ENCODE results near the gene THPO. TPM values are rescaled to one million over a fixed set of nuclear protein-coding genes. Genes with fewer than 3 reads are reported as not detected.

THPO gene
- total RNA-seq, 1 donor from 2014 or later, result 0.11 TPM

- intact Hi-C loops (cut with DNase I), result no loop called here
- ATAC-seq (ENCODE audit: poor library complexity), result peak; percentile 4
- DNase-seq, result no peak
Observed at GRCh38 chr3:184322731-184323487, 55.1 kb downstream of the THPO start.

Other genes with a start within 250 kb of the THPO start
- 31.4 TPM for gene EIF2B5, start 242.8 kb downstream of the THPO start, total RNA-seq
- 60.6 TPM for gene DVL3, start 222.8 kb downstream of the THPO start, total RNA-seq
- gene AP2M1, start 203.4 kb downstream of the THPO start, total RNA-seq, result 253 TPM
- 69.3 TPM for gene ABCF3, start 192.0 kb downstream of the THPO start, total RNA-seq
- not detected for gene VWA5B2, start 148.6 kb downstream of the THPO start, total RNA-seq
- gene ALG3, start 129.2 kb downstream of the THPO start, total RNA-seq, result 14.9 TPM
- gene EEF1AKMT4, start 128.5 kb downstream of the THPO start, total RNA-seq, result 1.6 TPM
- not detected for gene CAMK2N2, start 116.7 kb downstream of the THPO start, total RNA-seq
- not detected for gene ECE2, start 102.2 kb downstream of the THPO start, total RNA-seq
- 237 TPM for gene PSMD2, start 79.0 kb downstream of the THPO start, total RNA-seq
- 254 TPM for gene EIF4G1, start 63.6 kb downstream of the THPO start, total RNA-seq
- 36.3 TPM for gene FAM131A, start 40.6 kb downstream of the THPO start, total RNA-seq
- 1.9 TPM for gene CLCN2, start 16.6 kb downstream of the THPO start, total RNA-seq
- gene POLR2H, start 16.5 kb downstream of the THPO start, total RNA-seq, result 19.9 TPM
- 7.8 TPM for gene CHRD, start 1.8 kb upstream of the THPO start, total RNA-seq
- 2.2 TPM for gene EPHB3, start 183.6 kb upstream of the THPO start, total RNA-seq

Measured in Right ventricle myocardium superior (tissue), 1 donor.